Measurements from ENCODE around the gene TAL1. TPM values are rescaled to one million over a fixed set of nuclear protein-coding genes. Genes with fewer than 3 reads are reported as not detected.

Gene TAL1
- total RNA-seq, 1 donor from 2014 or later, result 1.9 TPM

DNA sequence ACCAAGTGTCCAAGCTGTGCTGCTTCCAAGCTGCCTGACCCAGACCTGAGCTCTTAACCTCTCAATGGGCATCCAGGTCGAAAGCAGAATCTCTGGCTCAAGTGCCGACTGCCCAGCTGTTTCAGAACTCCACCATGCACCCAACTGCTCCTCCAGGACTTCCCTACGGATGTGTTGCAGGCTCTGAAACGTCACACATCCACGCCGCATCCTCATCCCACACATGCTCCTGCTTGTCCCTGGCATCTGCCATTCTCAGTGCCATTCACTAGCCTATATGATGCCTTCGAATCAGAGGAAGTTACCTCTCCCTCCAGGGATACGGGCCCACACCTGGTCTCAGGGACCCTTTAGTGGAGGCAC lies 53.4 kb downstream of the TAL1 start:
- DNase-seq (ENCODE audit: low spot score) (peak; percentile 43), ATAC-seq (no peak)

DNA sequence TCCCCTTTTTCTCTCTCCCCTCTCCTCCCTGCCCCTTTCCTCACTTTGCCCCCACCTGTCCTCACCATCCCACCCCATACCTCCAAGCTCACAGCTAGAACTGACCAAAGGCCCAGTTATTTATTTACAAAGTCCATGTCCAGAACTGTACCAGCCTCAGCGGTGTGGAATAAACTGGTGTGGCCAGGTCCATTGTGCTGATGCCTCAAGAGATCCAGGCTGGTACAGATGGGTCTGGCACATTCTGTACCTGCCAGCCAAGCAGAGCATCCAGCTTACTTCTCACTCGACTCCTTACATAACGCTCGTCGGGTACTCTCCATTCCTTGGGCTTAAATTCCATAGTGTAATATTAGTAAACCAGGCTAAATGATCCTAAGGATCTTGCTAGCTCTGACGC lies 54.0 kb downstream of the TAL1 start:
- DNase-seq (ENCODE audit: low spot score), result peak; percentile 30
- no peak for ATAC-seq

DNA sequence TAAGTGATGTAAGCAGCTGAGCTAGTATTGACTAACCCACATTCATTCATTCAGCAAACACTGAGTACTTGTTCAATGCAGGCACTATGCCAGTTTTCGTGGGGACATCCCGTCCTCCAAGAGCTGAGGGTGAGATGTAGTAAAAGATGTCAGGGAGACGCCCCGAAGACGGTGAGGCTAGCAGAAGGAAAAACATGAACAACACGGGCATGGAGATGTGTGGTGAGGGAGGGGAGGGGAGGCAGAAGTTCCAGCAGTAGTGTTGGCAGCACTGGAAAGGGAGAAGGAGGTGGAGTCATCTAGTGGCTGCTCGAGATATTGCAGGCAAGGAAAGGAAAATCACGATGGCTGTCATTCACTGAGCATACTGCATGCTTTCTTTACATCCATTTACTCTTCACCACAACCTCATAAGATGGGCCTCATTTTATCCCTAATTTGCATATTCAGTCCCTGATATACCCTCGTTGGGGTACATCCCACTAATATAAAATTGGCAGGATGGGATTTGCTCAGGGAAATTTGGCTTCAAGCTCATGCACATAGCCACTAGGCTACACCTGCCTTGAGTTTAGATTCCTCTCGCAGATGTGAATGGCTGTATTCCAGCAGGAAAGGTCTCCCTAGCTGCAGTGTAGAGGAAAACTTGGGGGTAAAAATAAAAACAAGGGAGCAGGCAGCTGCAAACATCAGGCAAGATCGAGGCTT lies 56.6 kb downstream of the TAL1 start:
- ATAC-seq (peak; percentile 87), DNase-seq (ENCODE audit: low spot score) (peak; percentile 64)

DNA sequence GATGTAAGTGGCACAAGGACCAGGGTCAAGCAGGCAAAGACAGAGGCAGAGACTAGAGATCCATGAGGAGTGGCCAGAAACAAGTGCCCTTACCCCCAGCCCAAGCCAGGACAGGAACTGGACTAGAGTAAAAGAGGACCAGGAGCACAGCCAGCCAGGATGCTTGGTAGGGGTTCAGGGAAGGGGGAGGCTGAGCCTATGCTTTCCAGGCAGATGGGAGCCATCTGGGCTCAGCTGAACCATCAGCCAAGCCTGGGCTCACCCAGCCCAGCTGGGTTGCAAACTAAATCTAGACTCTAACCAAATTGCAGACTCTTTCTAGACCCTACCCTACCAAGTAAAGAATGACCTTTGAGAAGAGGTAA lies 57.4 kb downstream of the TAL1 start:
- ATAC-seq, result no peak
- peak; percentile 33 for DNase-seq (ENCODE audit: low spot score)

DNA sequence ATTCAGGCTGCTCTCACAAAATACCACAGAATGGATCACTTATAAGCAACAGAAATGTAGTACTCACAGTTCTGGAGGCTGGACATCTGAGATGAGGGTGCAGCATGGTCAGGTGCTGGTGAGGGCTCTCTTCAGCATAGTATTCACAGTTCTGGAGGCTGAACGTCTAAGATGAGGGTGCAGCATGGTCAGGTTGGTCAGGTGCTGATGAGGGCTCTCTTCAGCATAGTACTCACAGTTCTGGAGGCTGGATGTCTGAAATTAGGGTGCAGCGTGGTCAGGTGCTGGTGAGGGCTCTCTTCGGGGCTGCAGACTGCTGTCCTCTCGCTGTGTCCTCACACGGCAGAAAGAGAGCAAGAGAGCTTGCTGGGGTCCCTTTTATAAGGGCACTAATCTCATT lies 59.2 kb downstream of the TAL1 start:
- no peak for ATAC-seq
- DNase-seq (ENCODE audit: low spot score), result no peak

Other genes starting within 250 kb of the TAL1 start
- 2.4 TPM for gene CYP4X1, start 208.6 kb downstream of the TAL1 start, total RNA-seq
- gene CYP4Z1, start 165.0 kb downstream of the TAL1 start, total RNA-seq, result 0.55 TPM
- gene CYP4A22, start 94.8 kb downstream of the TAL1 start, total RNA-seq, result 69.9 TPM
- gene PDZK1IP1, start 42.2 kb downstream of the TAL1 start, total RNA-seq, result 1.3 TPM
- 0.33 TPM for gene STIL, start 81.9 kb upstream of the TAL1 start, total RNA-seq
- gene CMPK1, start 101.6 kb upstream of the TAL1 start, total RNA-seq, result 119 TPM
- not detected for gene FOXE3, start 184.1 kb upstream of the TAL1 start, total RNA-seq
- 0.55 TPM for gene FOXD2, start 205.8 kb upstream of the TAL1 start, total RNA-seq